Upper lobe of right lung (tissue), 1 donor: ENCODE measurements around the gene AKAP8L. TPM values are rescaled to one million over a fixed set of nuclear protein-coding genes. Genes with fewer than 3 reads are reported as not detected.

Experiments used
- ATAC-seq: fragments of 200-7000 bp; cut with Tn5 transposase; one replicate; pipeline ENCODE4 v1.9.1; 2020; ENCODE audit warnings: mild to moderate bottlenecking, moderate library complexity
- DNase-seq: peaks from one replicate; pipeline ENCODE4 v3.0.0-alpha.2; 2020
- H3K27ac ChIP-seq: fragments of 200-600 bp; one replicate; pipeline ENCODE4 v1.8.0; 2022
- H3K27me3 ChIP-seq: fragments of 200-600 bp; one replicate; pipeline ENCODE4 v1.8.0; 2022; ENCODE audit warnings: mild to moderate bottlenecking
- H3K36me3 ChIP-seq: fragments of 200-600 bp; one replicate; pipeline ENCODE4 v1.8.0; 2022
- H3K4me1 ChIP-seq: fragments of 200-600 bp; one replicate; pipeline ENCODE4 v1.8.0; 2022
- H3K4me3 ChIP-seq: fragments of 200-600 bp; one replicate; pipeline ENCODE4 v1.8.0; 2022; ENCODE audit warnings: mild to moderate bottlenecking
- H3K9me3 ChIP-seq: fragments of 200-600 bp; one replicate; pipeline ENCODE4 v1.8.0; 2022
- intact Hi-C: fragments of 100-400 bp; cut with DNase I; formaldehyde crosslinking; loops from one replicate; pipeline ENCODE4 v1.11.0; 2022
- total RNA-seq: library from RNA; stranded (reverse); fragmentation: NEBNext Ultra II Directional; extraction: Animal tissue kit (Norgen Biotek cat#: 25700); gene quantifications from one replicate; pipeline ENCODE4 v1.2.1, GENCODE V29; 2021
- TF ChIP-seq, protein P1 (sequence below): fragments of 200-600 bp; IDR thresholded peaks from one replicate; pipeline ENCODE4 v1.8.0; 2022; ENCODE audit warnings: antibody characterized with exemption
- donor health status: DM: no; HTN: yes; CAD: no; lungs with severe emphysema.

Gene AKAP8L
- total RNA-seq, 1 donor from 2014 or later, result 95.5 TPM

DNA sequence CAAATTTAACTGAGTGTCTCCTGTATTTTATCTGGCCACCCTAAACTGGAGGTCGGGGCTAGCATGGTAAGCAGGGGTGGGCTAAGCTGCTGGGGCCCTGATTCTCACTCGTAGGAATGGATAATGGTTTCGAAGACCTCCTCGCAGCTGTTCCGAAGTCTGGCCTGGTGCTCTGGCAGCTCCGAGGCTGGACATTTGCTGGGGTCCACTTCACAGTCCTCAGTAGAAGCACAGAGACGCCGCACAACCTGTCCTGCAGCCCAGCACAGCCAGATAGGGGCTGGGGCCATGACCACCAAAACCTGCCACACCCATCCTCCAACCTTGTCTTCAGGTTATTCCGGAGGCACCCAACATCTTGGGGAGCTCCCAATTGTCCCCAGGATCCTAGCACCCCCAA lies 37.2 kb upstream of the AKAP8L start:
- peaks cover 6% of the 10 kb centered on the region for H3K4me1 ChIP-seq
- H3K27ac ChIP-seq, result no peak overlapping the region
- intact Hi-C loops, result no loop called here
- H3K36me3 ChIP-seq, result peaks cover 12% of the 10 kb centered on the region
- H3K4me3 ChIP-seq, result no peak overlapping the region
- peaks cover 17% of the 10 kb centered on the region for H3K27me3 ChIP-seq
- H3K9me3 ChIP-seq, result no peaks in the 10 kb centered on the region
- TF ChIP-seq, protein P1, sequence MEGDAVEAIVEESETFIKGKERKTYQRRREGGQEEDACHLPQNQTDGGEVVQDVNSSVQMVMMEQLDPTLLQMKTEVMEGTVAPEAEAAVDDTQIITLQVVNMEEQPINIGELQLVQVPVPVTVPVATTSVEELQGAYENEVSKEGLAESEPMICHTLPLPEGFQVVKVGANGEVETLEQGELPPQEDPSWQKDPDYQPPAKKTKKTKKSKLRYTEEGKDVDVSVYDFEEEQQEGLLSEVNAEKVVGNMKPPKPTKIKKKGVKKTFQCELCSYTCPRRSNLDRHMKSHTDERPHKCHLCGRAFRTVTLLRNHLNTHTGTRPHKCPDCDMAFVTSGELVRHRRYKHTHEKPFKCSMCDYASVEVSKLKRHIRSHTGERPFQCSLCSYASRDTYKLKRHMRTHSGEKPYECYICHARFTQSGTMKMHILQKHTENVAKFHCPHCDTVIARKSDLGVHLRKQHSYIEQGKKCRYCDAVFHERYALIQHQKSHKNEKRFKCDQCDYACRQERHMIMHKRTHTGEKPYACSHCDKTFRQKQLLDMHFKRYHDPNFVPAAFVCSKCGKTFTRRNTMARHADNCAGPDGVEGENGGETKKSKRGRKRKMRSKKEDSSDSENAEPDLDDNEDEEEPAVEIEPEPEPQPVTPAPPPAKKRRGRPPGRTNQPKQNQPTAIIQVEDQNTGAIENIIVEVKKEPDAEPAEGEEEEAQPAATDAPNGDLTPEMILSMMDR, result no peak
- ATAC-seq, result no peak
- DNase-seq, result no peak

DNA sequence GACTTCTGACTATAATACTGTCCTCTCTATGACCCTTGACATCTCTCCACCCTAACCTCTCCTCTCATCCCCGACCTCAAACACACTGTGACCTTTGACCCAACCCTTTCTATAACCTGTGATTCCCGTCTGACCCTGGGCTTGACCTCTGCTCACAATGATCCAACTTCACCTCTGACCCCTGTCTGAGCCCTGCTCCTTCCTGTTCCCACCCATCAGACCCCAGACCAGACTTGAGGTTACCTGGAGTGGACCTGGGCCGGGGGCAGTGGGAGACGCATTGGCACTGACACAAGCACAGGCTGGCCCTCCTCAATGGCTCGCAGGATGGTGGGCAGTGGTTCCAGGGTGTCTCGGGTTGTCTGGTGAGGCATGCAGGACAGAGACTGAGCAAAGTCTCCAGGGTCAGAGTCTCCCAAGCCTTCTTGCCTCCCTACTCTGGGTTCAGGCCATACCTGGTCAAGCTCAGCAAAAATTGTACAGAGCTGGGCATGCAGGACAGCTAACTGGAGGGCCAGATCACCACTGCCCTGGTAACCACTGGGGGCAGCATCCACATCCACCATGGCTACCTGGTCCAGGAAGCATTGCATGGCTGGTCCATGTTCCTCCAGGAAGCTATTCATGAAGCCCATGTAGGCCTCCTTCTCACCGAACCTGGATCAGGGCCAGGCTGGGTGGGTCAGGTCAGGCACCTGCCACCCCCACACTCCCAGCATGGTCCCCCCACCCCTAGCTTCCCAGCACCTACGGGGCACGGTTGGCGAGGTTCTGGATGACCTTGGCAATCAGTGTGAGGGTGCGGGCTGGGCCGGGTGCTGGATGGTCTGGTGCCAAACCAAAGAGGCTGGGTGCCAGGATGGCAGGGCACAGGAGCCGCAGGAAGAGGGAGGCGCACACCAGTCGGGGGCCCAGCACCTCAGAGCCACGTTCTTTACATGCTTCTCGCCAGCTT lies 35.4 kb upstream of the AKAP8L start:
- peaks cover 7% of the 10 kb centered on the region for H3K4me1 ChIP-seq
- peaks cover 17% of the 10 kb centered on the region for H3K27me3 ChIP-seq
- TF ChIP-seq, protein P1, result no peak
- no peaks in the 10 kb centered on the region for H3K9me3 ChIP-seq
- H3K27ac ChIP-seq, result no peak overlapping the region
- no peak overlapping the region for H3K4me3 ChIP-seq
- DNase-seq (no peak), ATAC-seq (no peak)
- intact Hi-C loops, result no loop called here
- no peaks in the 10 kb centered on the region for H3K36me3 ChIP-seq

DNA sequence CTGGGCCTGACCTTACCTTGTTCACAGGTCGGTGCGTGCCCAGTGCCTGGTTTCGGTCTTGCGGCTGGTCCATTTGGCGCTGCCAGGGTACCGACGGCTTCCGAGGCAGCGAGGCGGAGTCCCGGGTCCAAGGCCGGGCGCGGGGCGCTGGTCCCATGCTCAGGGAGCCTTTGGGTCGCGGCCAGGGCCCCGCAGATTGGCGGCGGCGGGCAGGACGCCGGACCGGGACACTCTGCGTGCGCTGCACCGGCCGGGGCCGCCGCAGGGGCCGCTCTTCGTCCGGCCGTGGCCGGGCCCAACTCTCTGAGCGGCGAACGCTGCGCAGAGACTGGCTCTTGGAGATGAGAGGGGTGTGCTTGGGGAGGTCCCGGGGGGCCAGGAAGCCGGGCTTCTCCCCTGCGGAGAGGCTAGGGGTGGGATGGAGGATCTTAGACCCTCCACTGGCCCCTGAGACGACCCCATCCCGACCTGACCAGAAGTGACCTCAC lies 34.3 kb upstream of the AKAP8L start:
- Histone ChIP-seq H3K27me3 (peaks cover 17% of the 10 kb centered on the region), H3K27ac (no peak overlapping the region), H3K4me1 (peaks cover 13% of the 10 kb centered on the region), H3K4me3 (peak overlapping the region; percentile 38), H3K36me3 (no peaks in the 10 kb centered on the region), H3K9me3 (no peaks in the 10 kb centered on the region)
- TF ChIP-seq, protein P1, result peak; percentile 33
- DNase-seq (no peak), ATAC-seq (peak; percentile 6)
- intact Hi-C loops, result no loop called here

DNA sequence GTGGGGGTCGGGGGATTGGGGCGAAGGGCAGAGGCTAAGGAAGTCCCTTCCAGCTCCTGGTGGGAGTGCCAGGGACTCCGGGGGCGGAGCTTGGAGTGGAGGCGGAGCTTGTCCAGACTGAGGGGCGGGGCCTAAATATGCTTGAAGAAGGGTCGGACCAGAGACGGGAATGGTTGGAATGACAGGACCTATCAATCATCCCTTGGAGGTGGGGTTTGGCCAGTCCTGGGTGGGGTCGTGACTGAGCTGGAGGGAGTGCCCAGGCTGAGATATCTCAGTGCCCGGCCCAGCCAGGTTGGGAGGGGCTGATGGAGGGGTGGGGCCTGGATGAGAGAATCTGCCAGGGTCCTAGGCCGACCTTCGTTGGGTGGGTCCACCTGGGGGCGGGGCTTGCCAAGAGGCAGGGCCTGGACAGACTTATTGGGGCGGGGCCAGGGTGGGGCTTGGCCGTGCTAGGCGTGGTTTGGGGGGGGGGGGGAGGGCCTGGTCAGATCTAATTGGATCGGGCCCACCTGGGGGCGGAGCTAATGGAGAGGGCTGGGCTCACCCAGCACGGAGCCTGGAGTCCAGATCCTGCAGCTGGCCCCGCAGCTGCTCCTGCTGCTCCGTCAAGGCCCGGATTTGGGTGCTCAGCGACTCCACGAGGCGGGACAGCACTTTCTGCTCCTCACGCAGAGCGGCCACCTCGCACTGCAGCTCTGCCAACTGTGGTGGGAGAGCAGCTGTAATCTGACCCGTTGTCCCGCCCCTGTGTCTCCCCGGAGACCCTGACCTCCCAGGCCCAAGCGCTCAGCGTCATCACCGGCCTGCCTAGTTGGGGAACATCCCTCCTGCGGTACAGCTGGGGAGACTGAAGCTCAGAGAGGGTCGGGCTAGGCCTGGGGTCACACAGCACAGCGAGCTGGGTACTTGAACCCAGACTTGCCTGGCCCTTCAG lies 33.6 kb upstream of the AKAP8L start:
- intact Hi-C loops, result no loop called here
- Histone ChIP-seq H3K27me3 (peaks cover 17% of the 10 kb centered on the region), H3K4me3 (peak overlapping the region; percentile 38), H3K9me3 (no peaks in the 10 kb centered on the region), H3K4me1 (peaks cover 13% of the 10 kb centered on the region), H3K27ac (no peak overlapping the region), H3K36me3 (no peaks in the 10 kb centered on the region)
- ATAC-seq (peak; percentile 69), DNase-seq (peak; percentile 91)
- TF ChIP-seq, protein P1, result no peak

DNA sequence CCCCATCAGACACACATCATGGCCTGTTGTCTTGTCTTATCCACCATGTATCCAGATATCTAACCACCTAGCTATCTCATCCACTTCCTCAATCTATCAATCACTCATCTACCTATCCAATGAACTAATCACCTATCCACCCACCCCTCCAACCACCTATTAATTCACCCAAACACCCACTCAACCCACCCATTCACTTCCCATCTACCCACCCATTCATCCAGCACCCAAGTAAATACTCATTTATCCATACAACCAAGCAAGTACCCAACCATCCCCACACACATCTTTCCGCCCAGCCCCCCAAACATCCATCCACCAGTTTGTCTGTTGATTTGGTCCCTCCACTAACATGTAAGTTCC lies 31.7 kb upstream of the AKAP8L start:
- DNase-seq, result no peak
- Histone ChIP-seq H3K36me3 (no peaks in the 10 kb centered on the region), H3K27me3 (peaks cover 7% of the 10 kb centered on the region), H3K4me3 (no peak overlapping the region), H3K27ac (peak overlapping the region; percentile 65), H3K4me1 (peaks cover 13% of the 10 kb centered on the region), H3K9me3 (no peaks in the 10 kb centered on the region)
- ATAC-seq, result no peak
- TF ChIP-seq, protein P1, result no peak
- intact Hi-C loops, result no loop called here
